Prostate gland (tissue), 2 donors: ENCODE measurements around the gene RAB35. TPM values are rescaled to one million over a fixed set of nuclear protein-coding genes. Genes with fewer than 3 reads are reported as not detected.

Source experiments
- DNase-seq: peaks from one replicate; pipeline ENCODE4 v3.0.0-alpha.2; 2019; ENCODE audit warnings: low spot score
- H3K27ac ChIP-seq, 2 donors: fragments of 200-600 bp; sonication (generic); 2 replicates each; pipeline ENCODE4 v1.5.1; 2017 to 2019
- H3K27me3 ChIP-seq: fragments of 200-600 bp; sonication (generic); replicated peaks from 2 replicates; pipeline ENCODE4 v1.5.1; 2019; ENCODE audit not compliant: insufficient read depth
- H3K36me3 ChIP-seq, 2 donors: fragments of 200-600 bp; sonication (generic); 1 replicate in 1 of 2; 2 replicates in 1 of 2; pipeline versions ENCODE4 v1.5.1 to v1.8.1; 2017 to 2019
- H3K4me1 ChIP-seq: fragments of 200-600 bp; sonication (generic); replicated peaks from 2 replicates; pipeline ENCODE4 v1.5.1; 2019
- H3K4me3 ChIP-seq, 2 donors: fragments of 200-600 bp; sonication (generic); 2 replicates each; pipeline ENCODE4 v1.5.1; 2017 to 2019
- H3K9me3 ChIP-seq: fragments of 200-600 bp; sonication (generic); 2 replicates; pipeline ENCODE4 v1.5.1; 2017
- CTCF ChIP-seq, 4 experiments: fragments of 200-600 bp in 2 of 4; fragments of 450-650 bp in 2 of 4; sonication (generic) in 2 of 4; IDR thresholded peaks; 1 replicate in 3 of 4; 2 replicates in 1 of 4; pipeline ENCODE4 v1.5.1; 2016 to 2019; ENCODE audit warnings: antibody characterized with exemption in 4 of 4, mild to moderate bottlenecking in 2 of 4, moderate library complexity in 2 of 4
- POLR2A ChIP-seq: fragments of 450-650 bp; IDR thresholded peaks from one replicate; pipeline ENCODE4 v1.6.1; 2016; ENCODE audit warnings: antibody characterized with exemption, mild to moderate bottlenecking
- POLR2AphosphoS5 ChIP-seq: sonication (generic); formaldehyde crosslinking; IDR thresholded peaks from one replicate; pipeline ENCODE4 v1.6.1; 2017; ENCODE audit warnings: antibody characterized with exemption
- WGBS: methylation state at CpG from one replicate; pipeline ENCODE4 v1.1.5; 2018; 5-methylcytosine and 5-hydroxymethylcytosine counted together
- intact Hi-C: fragments of 100-400 bp; cut with DNase I; formaldehyde crosslinking; loops from one replicate; pipeline ENCODE4 v1.14.2; 2022
- total RNA-seq, 2 donors: library from RNA; depleted of rRNA; stranded (reverse); fragments of >200 nt; gene quantifications; one replicate each; pipeline ENCODE4 v1.1.0, GENCODE V29; 2016

Gene RAB35
- 10 to 100 TPM; 26.6 to 41.1 TPM for total RNA-seq

- 2% methylated on average over 17 of the region's 50 CpGs for WGBS
- intact Hi-C loops = no loop called here
- Histone ChIP-seq H3K36me3 (no peaks in the 10 kb centered on the region), H3K9me3 (no peaks in the 10 kb centered on the region), H3K27ac (peak within 1 kb of the TSS; percentile 84 to 93), H3K27me3 (no peaks in the 10 kb centered on the region), H3K4me1 (peaks cover 14% of the 10 kb centered on the region), H3K4me3 (peak within 1 kb of the TSS; percentile 72 to 95)
- DNase-seq = no peak
- TF ChIP-seq POLR2A (no peak), POLR2AphosphoS5 (peak; percentile 62), CTCF (IDR thresholded peaks at IDR 0.05) (no peak)
Measured at GRCh38 chr12:120116441-120116791, at the start of gene RAB35. RAB35 (minus strand) TSS chr12:120116753; CDS start chr12:120116650, 103 bp downstream.

- H3K4me1 ChIP-seq = no peaks in the 10 kb centered on the region
- H3K27ac ChIP-seq = no peak overlapping the region
- H3K9me3 ChIP-seq = no peaks in the 10 kb centered on the region
- DNase-seq = no peak
- peaks cover 33 to 41% of the 10 kb centered on the region in 2 donors for H3K36me3 ChIP-seq
- H3K27me3 ChIP-seq = no peaks in the 10 kb centered on the region
- no peak overlapping the region for H3K4me3 ChIP-seq
- WGBS = 93% methylated on average over 11 of the region's 11 CpGs
- TF ChIP-seq CTCF (IDR thresholded peaks at IDR 0.05) (no peak), POLR2AphosphoS5 (no peak), POLR2A (no peak)
- intact Hi-C loops = no loop called here
Measured at GRCh38 chr12:120164293-120164692, 47.7 kb upstream of the RAB35 start.

GRCh38 chr12:120162763-120163162, 46.2 kb upstream of the RAB35 start:
- WGBS = 88% methylated on average over 6 of the region's 8 CpGs
- H3K27ac ChIP-seq = no peak overlapping the region
- TF ChIP-seq CTCF (IDR thresholded peaks at IDR 0.05) (no peak), POLR2A (no peak), POLR2AphosphoS5 (no peak)
- H3K36me3 ChIP-seq = peaks cover 32 to 47% of the 10 kb centered on the region in 2 donors
- H3K4me1 ChIP-seq = no peaks in the 10 kb centered on the region
- no peaks in the 10 kb centered on the region for H3K27me3 ChIP-seq
- no peak for DNase-seq
- no peaks in the 10 kb centered on the region for H3K9me3 ChIP-seq
- intact Hi-C loops = no loop called here
- H3K4me3 ChIP-seq = no peak overlapping the region

GRCh38 chr12:120161852-120162251, 45.3 kb upstream of the RAB35 start:
- 93% methylated on average over 7 of the region's 11 CpGs for WGBS

More at GRCh38 chr12:120161852-120162251, 45.3 kb upstream of the RAB35 start:
- Histone ChIP-seq H3K27me3 (no peaks in the 10 kb centered on the region), H3K36me3 (peaks cover 32 to 48% of the 10 kb centered on the region in 2 donors), H3K27ac (no peak overlapping the region), H3K9me3 (no peaks in the 10 kb centered on the region), H3K4me3 (no peak overlapping the region), H3K4me1 (no peaks in the 10 kb centered on the region)
- DNase-seq = no peak
- TF ChIP-seq POLR2A = no peak
- no peak for TF ChIP-seq CTCF (IDR thresholded peaks at IDR 0.05)
- TF ChIP-seq POLR2AphosphoS5 = no peak
- intact Hi-C loops = no loop called here
